Fibroblast of villous mesenchyme (primary cell): ENCODE measurements around the gene CEBPA. TPM values are rescaled to one million over a fixed set of nuclear protein-coding genes. Genes with fewer than 3 reads are reported as not detected.

Source experiments
- DNase-seq: peaks from one replicate; pipeline ENCODE4 v3.0.0-alpha.2; 2010; ENCODE audit warnings: low read depth
- H3K4me3 ChIP-seq: 2 replicates; pipeline ENCODE4 v1.5.1; 2011; ENCODE audit warnings: low read depth, mild to moderate bottlenecking, low read length
- CTCF ChIP-seq: IDR thresholded peaks from 2 replicates; pipeline ENCODE4 v1.5.1; 2012; ENCODE audit warnings: low read depth, mild to moderate bottlenecking, low read length; ENCODE audit not compliant: insufficient read depth
- total RNA-seq: library from RNA; depleted of rRNA; stranded (reverse); fragments of >200 nt; gene quantifications from 2 replicates; pipeline ENCODE4 v1.2.3, GENCODE V29; 2012

The CEBPA gene
- total RNA-seq, 1 donor = under 0.01 TPM

- no peak overlapping the region for H3K4me3 ChIP-seq
- no peak for DNase-seq
- no peak for TF ChIP-seq CTCF
Measured at GRCh38 chr19:33286899-33287298, 15.4 kb downstream of the CEBPA start.

DNA sequence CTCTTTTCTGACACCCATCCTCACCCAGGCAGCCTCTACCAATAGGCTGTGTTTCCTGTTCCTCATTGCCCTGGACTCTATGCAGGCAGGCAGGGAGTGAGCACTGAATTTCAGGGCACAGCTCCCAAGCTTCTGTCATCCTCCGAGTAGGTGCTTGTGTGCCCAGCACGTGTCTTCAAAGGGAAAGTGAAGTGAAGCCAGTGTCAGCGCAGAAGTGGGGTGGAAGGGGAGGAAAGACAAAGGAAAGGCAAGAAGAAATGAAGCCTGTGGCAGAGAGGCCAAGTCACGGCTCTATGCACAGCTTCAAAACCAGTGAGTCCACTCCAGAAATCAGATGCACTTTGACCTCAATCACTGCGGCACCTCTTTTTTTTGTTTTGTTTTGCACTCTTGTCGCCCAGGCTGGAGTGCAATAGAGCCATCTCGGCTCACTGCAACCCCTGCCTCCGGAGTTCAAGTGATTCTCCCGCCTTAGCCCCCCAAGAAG is 16.9 kb downstream of the CEBPA start:
- DNase-seq = no peak
- no peak for TF ChIP-seq CTCF
- no peak overlapping the region for H3K4me3 ChIP-seq

GRCh38 chr19:33284756-33285155 is 17.6 kb downstream of the CEBPA start:
- no peak overlapping the region for H3K4me3 ChIP-seq
- no peak for TF ChIP-seq CTCF
- no peak for DNase-seq

GRCh38 chr19:33284146-33284643 is 18.1 kb downstream of the CEBPA start:
- no peak for TF ChIP-seq CTCF
- H3K4me3 ChIP-seq = no peak overlapping the region
- no peak for DNase-seq

DNA sequence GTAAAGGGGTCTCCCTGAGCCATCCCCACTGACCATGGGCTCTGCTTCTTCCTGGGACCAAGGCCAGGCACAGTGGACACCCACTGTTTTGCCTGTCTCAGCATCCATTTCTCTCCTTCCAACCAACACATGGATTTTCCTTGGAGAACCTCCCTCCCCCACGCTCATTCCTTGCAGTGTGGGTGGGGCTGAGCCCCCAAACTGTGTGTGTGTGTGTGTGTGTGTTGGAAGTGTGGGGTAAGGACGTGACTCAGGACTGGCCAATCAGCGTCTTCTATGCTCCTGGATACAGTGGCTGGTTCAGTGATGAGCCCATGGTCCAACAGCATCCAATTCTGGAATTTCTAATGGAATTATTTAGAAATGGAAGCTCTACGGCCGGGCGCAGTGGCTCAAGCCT is 18.7 kb downstream of the CEBPA start:
- H3K4me3 ChIP-seq = no peak overlapping the region
- DNase-seq = no peak
- no peak for TF ChIP-seq CTCF

GRCh38 chr19:33282036-33282671 is 20.2 kb downstream of the CEBPA start:
- peak; percentile 72 for DNase-seq
- H3K4me3 ChIP-seq = no peak overlapping the region
- no peak for TF ChIP-seq CTCF
